Measurements from ENCODE around the gene EPN3.

DNA sequence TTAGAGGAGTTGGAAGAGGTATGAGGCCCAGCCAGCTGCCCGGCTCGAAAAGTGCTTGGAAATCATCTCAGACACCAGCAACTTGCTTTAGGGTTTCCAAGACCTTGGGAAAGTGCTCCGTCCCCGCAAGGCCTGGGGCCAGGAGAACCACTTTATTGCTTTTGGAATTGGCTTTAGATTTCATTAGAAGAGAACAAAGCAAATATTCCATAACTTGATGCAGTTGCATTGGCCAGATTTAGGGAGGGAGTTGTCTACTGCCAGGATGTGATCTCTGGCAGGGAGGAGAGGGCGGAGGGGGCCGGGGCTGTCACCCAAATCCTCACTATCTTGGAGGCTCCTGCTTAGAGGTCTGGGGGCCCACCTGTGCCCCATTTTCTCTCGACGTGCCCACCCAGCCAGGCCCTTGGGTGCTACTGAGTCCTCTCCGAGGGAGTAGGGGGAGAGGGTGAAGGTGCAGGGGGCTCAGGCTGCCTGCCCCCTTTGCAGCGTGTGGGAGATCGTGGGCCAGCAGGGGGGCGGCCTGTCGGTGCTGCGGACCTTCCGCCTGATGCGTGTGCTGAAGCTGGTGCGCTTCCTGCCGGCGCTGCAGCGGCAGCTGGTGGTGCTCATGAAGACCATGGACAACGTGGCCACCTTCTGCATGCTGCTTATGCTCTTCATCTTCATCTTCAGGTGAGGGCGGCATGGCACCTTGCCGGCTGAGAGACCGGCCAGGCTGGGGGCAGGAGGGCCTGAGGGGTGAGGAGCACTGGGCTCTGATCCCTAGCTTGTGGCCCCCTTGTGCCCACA, 58.6 kb downstream of the EPN3 start:
- TF ChIP-seq POLR2A (IDR thresholded peaks at IDR 0.05) (no peak), CTCF (IDR thresholded peaks at IDR 0.05) (no peak)
